ENCODE data around the gene BMPR1A.

The BMPR1A gene

DNA sequence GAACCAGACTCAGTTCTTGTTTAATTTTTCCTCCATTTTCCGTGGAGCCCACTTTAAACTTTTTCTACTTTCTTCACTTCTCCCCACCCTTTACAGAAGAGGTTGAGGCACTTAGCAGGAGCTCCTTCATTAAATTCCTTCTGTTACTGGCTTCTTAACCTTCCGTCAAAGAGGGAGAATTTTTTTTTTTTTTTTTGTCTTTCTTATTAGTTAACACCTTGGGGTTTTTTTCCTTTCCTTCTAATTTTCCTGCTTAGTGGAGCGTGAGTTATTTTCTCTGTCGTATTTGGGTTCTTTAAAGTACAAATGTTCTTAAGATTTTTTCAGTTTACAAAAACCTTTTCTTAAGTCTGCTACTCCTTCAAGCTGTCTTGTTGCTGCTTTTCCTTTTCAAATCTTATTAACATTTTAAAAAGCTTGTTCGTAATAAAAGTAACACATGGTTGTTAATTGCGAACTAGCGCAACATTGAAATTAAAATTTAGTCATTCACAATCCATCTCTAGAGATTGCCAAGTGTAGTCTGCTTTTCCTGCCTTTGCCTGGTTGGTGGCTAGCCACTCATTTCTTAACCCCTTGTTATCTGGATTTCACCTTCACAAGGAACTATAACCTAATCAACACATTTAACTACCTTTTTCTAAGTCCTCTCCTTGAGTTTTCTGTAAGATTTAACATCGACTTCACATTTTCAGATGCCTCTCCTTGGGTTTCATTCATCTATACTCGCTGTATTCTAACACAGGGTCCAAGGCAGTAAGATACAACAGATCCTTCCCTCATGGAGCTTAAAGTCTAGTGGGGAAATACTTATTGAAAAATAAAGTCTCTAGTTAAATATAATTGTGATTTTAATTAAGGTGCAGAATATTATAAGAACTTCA lies 2.0 kb downstream of the BMPR1A start:
- no peak for DNase-seq (ENCODE audit: low spot score)
- no peaks in the 10 kb centered on the region for H3K9me3 ChIP-seq (ENCODE audit: severe bottlenecking)
- H3K27ac ChIP-seq (ENCODE audit: poor library complexity, severe bottlenecking) = peak overlapping the region; percentile 72
- H3K4me3 ChIP-seq (ENCODE audit: severe bottlenecking) = peak overlapping the region; percentile 72
- no peaks in the 10 kb centered on the region for H3K36me3 ChIP-seq (ENCODE audit: low read depth)
- H3K27me3 ChIP-seq (ENCODE audit: insufficient read depth, poor library complexity, severe bottlenecking) = no peaks in the 10 kb centered on the region
- ATAC-seq (ENCODE audit: low read depth) = no peak
- H3K4me1 ChIP-seq (ENCODE audit: insufficient read depth, poor library complexity, severe bottlenecking) = peaks cover 12% of the 10 kb centered on the region
- TF ChIP-seq, protein P1, sequence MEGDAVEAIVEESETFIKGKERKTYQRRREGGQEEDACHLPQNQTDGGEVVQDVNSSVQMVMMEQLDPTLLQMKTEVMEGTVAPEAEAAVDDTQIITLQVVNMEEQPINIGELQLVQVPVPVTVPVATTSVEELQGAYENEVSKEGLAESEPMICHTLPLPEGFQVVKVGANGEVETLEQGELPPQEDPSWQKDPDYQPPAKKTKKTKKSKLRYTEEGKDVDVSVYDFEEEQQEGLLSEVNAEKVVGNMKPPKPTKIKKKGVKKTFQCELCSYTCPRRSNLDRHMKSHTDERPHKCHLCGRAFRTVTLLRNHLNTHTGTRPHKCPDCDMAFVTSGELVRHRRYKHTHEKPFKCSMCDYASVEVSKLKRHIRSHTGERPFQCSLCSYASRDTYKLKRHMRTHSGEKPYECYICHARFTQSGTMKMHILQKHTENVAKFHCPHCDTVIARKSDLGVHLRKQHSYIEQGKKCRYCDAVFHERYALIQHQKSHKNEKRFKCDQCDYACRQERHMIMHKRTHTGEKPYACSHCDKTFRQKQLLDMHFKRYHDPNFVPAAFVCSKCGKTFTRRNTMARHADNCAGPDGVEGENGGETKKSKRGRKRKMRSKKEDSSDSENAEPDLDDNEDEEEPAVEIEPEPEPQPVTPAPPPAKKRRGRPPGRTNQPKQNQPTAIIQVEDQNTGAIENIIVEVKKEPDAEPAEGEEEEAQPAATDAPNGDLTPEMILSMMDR (IDR thresholded peaks at IDR 0.05; ENCODE audit: poor library complexity, severe bottlenecking) = no peak

DNA sequence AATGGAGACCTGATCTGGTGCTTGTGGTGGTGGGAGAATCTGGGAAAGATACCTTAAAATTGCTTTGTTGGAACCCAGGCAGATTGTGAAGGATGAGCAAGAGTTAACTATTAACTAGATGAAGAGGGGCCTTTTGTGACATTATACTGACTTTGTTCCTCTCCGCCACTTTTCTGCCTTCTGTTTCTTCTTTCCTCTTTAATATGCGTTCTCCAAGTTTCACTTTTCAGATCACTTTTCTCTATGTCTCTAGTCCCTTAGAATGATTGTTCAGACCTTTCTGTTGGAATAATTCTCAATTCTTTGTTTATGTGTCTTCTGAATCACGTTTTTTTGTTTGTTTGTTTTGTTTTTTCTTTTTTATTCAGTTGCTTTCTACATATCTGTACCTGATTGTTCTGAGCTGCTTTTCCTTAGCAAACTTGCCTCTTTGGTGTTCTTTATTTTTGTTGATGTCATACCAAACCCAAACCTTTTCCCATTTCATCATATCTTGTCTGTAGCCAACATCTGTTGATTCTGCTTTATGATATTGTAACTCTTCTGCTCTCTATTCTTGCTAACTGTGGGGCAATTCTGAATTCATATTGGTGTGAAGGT lies 2.8 kb downstream of the BMPR1A start:
- TF ChIP-seq, protein P1 (IDR thresholded peaks at IDR 0.05; ENCODE audit: poor library complexity, severe bottlenecking) = no peak
- Histone ChIP-seq H3K4me1 (ENCODE audit: insufficient read depth, poor library complexity, severe bottlenecking) (peaks cover 8% of the 10 kb centered on the region), H3K27ac (ENCODE audit: poor library complexity, severe bottlenecking) (no peak overlapping the region), H3K4me3 (ENCODE audit: severe bottlenecking) (peak overlapping the region; percentile 72), H3K36me3 (ENCODE audit: low read depth) (no peaks in the 10 kb centered on the region), H3K27me3 (ENCODE audit: insufficient read depth, poor library complexity, severe bottlenecking) (no peaks in the 10 kb centered on the region), H3K9me3 (ENCODE audit: severe bottlenecking) (no peaks in the 10 kb centered on the region)
- ATAC-seq (ENCODE audit: low read depth) (no peak), DNase-seq (ENCODE audit: low spot score) (no peak)

DNA sequence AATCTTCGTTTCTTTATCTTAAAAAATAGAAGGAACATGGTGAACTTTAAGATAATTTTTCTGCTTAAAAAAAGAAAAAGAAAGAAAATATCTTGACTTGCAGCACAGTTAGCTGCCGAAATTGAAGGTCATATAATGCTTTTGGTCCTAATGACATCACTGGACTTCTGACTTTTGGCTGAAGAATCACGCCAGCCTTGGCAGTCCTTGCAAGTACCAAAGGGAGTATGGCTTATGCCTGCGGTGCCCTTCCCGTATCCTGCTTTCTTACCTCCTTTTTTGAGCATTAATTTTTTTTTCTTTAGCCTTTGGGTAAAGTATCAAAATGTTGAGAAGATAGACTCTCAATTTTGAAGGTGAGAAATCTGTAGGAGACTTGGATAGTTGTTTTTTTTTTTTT lies 7.0 kb downstream of the BMPR1A start:
- Histone ChIP-seq H3K27ac (ENCODE audit: poor library complexity, severe bottlenecking) (no peak overlapping the region), H3K36me3 (ENCODE audit: low read depth) (no peaks in the 10 kb centered on the region), H3K27me3 (ENCODE audit: insufficient read depth, poor library complexity, severe bottlenecking) (no peaks in the 10 kb centered on the region), H3K9me3 (ENCODE audit: severe bottlenecking) (no peaks in the 10 kb centered on the region), H3K4me1 (ENCODE audit: insufficient read depth, poor library complexity, severe bottlenecking) (peaks cover 7% of the 10 kb centered on the region), H3K4me3 (ENCODE audit: severe bottlenecking) (no peak overlapping the region)
- DNase-seq (ENCODE audit: low spot score) = no peak
- TF ChIP-seq, protein P1 (IDR thresholded peaks at IDR 0.05; ENCODE audit: poor library complexity, severe bottlenecking) = no peak
- no peak for ATAC-seq (ENCODE audit: low read depth)

DNA sequence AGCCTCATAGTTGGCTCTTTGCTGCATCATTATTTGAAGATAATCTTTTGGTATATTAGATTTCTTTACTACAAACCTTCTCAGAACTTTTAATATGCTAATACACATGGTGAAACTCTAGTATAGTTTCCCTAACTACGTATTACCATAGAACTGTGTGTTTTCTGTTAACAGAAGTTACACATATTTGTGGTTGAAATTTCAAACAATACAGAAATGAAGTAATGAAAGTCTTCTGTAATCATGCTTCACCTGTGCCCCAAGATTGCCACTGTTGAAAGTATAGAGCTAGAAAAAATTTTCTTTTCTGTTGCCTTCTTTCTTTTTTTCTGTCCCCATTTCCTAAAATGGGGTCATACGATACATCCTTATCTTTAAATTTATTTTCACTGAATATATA lies 9.1 kb downstream of the BMPR1A start:
- Histone ChIP-seq H3K27ac (ENCODE audit: poor library complexity, severe bottlenecking) (no peak overlapping the region), H3K4me1 (ENCODE audit: insufficient read depth, poor library complexity, severe bottlenecking) (no peaks in the 10 kb centered on the region), H3K9me3 (ENCODE audit: severe bottlenecking) (no peaks in the 10 kb centered on the region), H3K27me3 (ENCODE audit: insufficient read depth, poor library complexity, severe bottlenecking) (no peaks in the 10 kb centered on the region), H3K36me3 (ENCODE audit: low read depth) (no peaks in the 10 kb centered on the region), H3K4me3 (ENCODE audit: severe bottlenecking) (no peak overlapping the region)
- DNase-seq (ENCODE audit: low spot score) (no peak), ATAC-seq (ENCODE audit: low read depth) (no peak)
- TF ChIP-seq, protein P1 (IDR thresholded peaks at IDR 0.05; ENCODE audit: poor library complexity, severe bottlenecking) = no peak

Data from RWPE2 (cell line).